HFF-Myc (cell line): Measurements from ENCODE around the gene PRPF31.

ENCODE experiments used
- DNase-seq: peaks from one replicate; pipeline ENCODE4 v3.0.0-alpha.2; 2011; ENCODE audit warnings: low read depth; ENCODE audit errors: extremely low read depth
- H3K4me3 ChIP-seq: replicated peaks from 2 replicates; pipeline ENCODE4 v1.5.1; 2011; ENCODE audit warnings: low read depth, mild to moderate bottlenecking, control low read depth, low read length
- TF ChIP-seq, protein P1 (sequence below): IDR thresholded peaks from 2 replicates; pipeline ENCODE4 v1.5.1; 2012; ENCODE audit warnings: mild to moderate bottlenecking, low read depth, low read length, control low read depth; ENCODE audit errors: missing control alignments

Gene PRPF31

DNA sequence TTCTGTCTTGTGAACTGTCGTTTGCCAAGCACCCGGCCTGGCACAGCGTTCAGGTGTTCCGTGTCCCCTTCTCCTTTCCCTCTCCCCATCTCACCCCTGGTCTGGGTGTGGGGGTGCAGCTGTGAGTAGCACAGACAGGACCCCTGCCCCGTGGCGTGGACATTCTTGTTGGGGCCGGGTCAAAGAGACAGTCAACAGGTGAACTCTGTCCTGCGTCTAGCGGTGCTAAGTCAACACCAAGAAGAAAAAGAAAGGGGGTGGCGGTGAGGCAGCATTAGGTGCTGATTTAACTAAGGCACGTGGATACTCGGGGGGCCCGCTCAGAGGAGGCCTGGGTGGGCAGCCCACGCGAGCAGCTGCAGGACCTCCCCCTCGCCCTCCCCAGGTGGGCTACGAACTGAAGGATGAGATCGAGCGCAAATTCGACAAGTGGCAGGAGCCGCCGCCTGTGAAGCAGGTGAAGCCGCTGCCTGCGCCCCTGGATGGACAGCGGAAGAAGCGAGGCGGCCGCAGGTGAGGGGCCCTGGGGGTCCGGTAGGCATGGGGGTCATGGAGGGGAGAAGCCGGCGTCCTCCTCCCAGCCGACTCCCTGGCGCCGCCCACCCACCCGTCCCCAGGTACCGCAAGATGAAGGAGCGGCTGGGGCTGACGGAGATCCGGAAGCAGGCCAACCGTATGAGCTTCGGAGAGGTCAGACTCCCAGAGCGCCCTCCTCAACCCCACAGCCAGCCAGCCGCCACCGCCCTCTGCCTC, 12.3 kb downstream of the PRPF31 start:
- DNase-seq = no peak
- no peak overlapping the region for H3K4me3 ChIP-seq
- TF ChIP-seq, protein P1, sequence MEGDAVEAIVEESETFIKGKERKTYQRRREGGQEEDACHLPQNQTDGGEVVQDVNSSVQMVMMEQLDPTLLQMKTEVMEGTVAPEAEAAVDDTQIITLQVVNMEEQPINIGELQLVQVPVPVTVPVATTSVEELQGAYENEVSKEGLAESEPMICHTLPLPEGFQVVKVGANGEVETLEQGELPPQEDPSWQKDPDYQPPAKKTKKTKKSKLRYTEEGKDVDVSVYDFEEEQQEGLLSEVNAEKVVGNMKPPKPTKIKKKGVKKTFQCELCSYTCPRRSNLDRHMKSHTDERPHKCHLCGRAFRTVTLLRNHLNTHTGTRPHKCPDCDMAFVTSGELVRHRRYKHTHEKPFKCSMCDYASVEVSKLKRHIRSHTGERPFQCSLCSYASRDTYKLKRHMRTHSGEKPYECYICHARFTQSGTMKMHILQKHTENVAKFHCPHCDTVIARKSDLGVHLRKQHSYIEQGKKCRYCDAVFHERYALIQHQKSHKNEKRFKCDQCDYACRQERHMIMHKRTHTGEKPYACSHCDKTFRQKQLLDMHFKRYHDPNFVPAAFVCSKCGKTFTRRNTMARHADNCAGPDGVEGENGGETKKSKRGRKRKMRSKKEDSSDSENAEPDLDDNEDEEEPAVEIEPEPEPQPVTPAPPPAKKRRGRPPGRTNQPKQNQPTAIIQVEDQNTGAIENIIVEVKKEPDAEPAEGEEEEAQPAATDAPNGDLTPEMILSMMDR = no peak

DNA sequence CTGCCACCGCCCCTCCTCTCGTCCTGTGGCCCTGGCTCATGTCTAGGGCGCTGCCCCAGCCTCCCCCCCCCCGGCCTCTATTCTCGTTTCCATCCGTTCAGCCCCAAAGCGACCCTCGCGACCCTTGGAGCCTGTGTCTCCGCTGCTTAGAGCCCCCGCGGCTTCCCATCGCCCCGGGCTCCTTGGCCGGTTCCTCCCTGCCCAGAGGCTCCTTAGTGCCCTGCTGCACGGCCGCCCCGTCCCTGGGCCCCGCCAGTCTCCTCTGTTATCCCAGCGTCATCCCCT, 12.8 kb downstream of the PRPF31 start:
- no peak for DNase-seq
- TF ChIP-seq, protein P1 = no peak
- no peak overlapping the region for H3K4me3 ChIP-seq

DNA sequence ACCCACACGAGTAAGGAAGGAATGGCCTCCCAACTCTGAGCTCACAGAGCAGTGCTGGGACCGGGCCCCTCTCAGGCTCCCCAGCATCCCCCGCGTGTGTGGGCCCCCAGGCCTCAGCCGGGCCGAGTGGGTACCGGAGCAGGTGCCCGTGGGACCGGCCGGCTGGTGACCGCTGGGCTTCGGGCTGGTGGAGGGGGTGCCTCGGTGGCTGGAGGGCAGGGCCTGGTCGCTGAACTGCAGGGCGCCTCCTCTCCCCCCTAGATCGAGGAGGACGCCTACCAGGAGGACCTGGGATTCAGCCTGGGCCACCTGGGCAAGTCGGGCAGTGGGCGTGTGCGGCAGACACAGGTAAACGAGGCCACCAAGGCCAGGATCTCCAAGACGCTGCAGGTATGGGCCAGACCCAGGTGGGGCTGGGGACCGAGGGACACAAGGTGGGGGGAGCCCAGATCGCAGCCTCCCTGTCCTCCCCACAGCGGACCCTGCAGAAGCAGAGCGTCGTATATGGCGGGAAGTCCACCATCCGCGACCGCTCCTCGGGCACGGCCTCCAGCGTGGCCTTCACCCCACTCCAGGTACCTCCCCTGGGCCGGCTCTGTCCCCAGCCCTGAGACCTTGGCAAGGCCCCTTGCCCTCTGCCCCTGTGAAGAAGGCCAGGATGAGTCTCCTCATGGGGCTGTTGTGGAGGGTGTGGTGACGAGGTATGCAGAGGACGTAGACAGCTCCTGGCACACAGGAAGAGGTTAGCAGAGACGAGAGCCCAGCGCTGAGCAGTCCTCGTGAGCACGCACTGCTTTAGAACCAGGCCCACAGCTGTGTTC, 13.5 kb downstream of the PRPF31 start:
- no peak overlapping the region for H3K4me3 ChIP-seq
- TF ChIP-seq, protein P1 = no peak
- DNase-seq = no peak

DNA sequence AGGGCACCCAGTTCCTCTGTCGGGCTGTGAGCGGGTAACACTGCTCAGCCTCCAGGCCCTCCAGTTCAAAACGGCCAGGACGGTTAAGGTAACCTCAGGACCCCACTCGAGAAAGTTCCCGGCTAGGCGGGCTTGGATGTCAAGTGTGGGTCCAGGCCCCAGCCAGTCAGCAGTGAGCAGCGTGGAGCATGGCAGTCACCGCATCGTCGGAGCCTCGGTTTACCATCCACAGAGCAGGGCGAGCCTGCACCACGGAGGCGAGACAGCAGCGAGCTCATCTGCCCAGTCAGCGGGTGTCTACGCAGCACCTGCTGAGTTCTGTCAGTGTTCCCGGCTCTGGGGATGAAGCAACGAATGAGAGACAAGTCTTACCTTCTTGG, 14.1 kb downstream of the PRPF31 start:
- H3K4me3 ChIP-seq = no peak overlapping the region
- TF ChIP-seq, protein P1 = no peak
- DNase-seq = no peak

DNA sequence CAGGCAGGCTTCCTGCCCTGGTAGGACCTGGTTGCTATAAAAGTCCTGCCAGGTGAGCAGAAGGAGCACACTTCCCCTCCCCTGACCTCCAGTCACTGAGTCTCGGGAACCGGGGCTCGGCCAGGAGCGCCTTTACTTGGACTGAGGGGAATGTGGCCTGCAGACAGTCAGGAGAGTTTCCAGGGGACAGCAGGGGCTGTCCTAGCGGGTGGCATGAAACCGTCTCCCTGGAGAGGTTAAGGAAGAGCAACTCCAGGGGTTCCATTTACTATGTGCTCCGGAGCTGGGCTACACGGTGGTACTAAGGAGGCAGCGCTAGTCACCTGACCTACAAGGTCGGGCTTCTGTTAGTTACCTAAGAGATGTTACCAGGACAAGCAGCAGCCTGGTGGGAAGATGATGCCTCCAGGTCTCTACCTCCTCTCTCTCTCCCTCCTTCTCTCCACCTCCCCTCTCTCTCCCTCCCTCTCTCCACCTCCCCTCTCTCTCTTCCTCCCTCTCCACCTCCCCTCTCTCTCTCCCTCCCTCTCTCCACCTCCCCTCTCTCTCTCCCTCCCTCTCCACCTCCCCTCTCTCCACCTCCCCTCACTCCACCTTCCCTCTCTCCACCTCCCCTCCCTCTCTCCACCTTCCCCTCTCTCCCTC, 17.9 kb downstream of the PRPF31 start:
- DNase-seq = no peak
- TF ChIP-seq, protein P1 = no peak

DNA sequence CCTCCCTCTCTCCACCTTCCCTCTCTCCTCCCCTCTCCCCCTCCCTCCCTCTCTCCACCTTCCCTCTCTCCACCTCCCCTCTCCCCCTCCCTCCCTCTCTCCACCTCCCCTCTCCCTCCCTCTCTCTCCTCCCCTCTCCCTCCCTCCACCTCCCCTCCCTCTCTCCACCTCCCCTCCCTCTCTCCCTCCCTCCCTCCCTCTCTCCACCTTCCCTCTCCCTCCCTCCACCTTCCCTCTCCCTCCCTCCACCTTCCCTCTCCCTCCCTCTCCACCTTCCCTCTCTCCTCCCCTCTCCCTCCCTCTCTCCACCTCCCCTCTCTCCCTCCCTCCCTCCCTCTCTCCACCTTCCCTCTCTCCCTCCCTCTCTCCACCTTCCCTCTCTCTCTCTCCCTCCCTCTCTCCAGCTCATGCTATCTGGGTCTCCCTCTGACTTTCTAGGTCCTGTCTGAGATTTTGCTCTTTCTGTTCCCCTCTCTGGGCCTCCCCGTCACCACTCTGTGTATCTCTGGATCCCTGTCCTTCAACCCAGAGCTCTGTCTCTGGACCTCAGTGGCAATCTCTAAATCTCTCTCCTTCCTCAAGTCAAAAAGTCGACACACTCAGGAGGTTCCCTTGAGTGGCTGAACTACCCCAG, 18.5 kb downstream of the PRPF31 start:
- TF ChIP-seq, protein P1 = no peak
- no peak for DNase-seq
- H3K4me3 ChIP-seq = no peak overlapping the region

More for the DNA sequence above, 17.9 kb downstream of the PRPF31 start:
- H3K4me3 ChIP-seq = no peak overlapping the region
